HG03342 (cell line): Measurements from ENCODE around the gene ADAD2.
A peak's percentile ranks its signal among the peaks of the same experiment; 100 is the strongest.

Experiments
- ATAC-seq: cut with Tn5 transposase; IDR thresholded peaks from one replicate; pipeline ENCODE4 v1.9.1; 2021; ENCODE audit warnings: mild to moderate bottlenecking, moderate library complexity; ENCODE audit not compliant: unreplicated experiment

Gene ADAD2

GRCh38 chr16:84190731-84191388 is at the start of gene ADAD2:
Gene ADAD2 (plus strand): TSS chr16:84191157. CDS start chr16:84191231, 74 bp downstream.
- ATAC-seq, result no peak

- ATAC-seq, result no peak
Observed at GRCh38 chr16:84143081-84143480, 47.9 kb upstream of the ADAD2 start.

GRCh38 chr16:84143784-84144199 is 47.2 kb upstream of the ADAD2 start:
- ATAC-seq, result no peak

DNA sequence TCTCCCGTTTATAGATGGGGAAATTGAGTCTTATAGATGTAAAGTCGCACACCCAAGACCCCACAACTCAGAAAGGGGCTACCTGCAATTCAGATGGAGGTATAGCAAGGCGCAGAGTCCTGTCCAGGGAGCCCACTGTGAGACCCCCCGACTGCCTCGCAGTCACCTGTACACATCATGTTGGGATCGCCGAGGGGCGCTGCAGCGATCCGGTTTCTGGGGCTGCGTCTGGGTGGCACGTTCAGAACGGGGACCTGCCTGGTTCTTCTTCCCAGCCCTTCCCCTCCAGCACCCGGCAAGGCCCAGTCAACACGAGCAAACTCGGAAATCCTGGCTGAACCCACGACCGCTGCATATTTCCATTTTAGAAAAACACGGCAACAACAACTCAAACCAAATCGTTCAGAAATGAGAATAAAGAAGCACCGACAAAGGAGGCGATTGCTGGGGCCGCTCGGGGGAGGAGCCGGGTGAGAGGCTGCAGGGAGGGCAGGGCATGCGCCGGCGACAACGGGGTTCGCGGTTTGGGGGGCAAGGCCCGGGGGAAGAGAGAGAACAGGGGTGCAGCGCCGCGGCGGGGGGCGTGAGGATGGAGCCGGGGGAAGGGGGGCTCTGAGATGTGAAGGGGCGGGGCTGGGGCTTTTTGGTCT is 46.6 kb upstream of the ADAD2 start:
- no peak for ATAC-seq

- peak; percentile 75 for ATAC-seq
Observed at GRCh38 chr16:84144859-84145639, 45.9 kb upstream of the ADAD2 start, which contains the start of the genes DNAAF1 and HSDL1. Gene DNAAF1 (plus strand): TSS chr16:84145308. CDS start chr16:84145441, 133 bp downstream. Gene HSDL1 (minus strand): TSS chr16:84145177. CDS start chr16:84131321, 13,856 bp downstream.

DNA sequence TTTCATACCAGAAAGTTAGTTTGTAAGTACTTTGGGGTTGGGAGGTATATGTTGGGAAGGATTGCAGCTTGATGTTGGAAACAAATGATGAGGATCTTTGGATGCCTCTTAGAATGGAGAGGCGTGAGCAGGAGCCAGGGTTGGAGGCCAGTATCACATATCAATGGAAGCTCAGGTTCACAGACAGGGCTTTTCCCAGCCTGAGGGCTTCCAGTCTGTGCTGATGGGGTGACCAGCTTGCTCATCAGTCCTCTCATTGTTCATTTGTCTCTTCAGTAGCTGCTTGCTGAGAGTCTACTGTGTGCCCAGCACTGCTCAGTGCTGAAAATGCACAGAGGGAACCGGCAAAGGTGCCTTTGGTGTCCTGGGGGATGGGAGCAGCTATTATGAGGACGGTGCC is 40.0 kb upstream of the ADAD2 start:
- no peak for ATAC-seq

GRCh38 chr16:84153660-84154214 is 37.2 kb upstream of the ADAD2 start:
- ATAC-seq, result no peak

GRCh38 chr16:84155226-84155625 is 35.7 kb upstream of the ADAD2 start:
- ATAC-seq, result no peak

DNA sequence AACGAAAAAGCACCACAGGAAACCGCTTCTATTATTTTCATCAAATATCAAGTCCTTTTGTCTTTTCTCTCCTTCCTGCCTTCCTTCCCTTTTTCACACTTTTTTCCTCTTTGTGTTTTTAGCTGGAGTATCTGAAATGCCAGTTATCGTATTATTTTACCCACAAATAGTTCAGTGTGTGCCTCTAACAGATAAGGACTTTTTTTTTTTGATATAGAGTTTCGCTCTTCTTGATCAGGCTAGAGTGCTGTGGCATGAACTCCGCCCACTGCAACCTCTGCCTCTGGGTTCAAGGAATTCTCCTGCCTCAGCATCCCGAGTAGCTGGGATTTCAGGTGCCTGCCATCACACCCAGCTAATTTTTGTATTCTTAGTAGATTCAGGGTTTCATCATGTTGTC is 35.2 kb upstream of the ADAD2 start:
- ATAC-seq, result no peak

DNA sequence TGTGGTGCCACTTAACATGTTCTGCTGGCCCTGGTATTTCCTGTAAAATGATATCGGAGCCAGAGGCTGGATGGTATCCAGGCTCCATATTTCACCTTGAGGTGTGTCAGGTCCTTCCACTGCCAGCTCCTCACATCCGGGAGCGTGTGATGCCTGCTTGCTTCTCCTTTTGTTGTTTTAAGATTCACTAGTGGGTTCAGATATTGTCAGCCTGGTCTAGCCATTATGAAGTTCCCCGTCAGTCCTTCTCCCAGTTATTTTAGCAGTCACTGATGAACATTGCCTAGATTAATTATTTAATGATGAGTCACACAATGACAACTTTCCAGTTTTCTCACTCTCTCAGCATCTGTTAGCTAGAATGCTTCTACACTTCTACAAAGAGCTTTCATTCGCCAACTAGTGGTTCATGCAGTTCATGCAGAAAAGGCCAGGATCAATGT is 34.6 kb upstream of the ADAD2 start:
- ATAC-seq, result no peak

- ATAC-seq, result no peak
Observed at GRCh38 chr16:84159007-84159406, 31.9 kb upstream of the ADAD2 start.

DNA sequence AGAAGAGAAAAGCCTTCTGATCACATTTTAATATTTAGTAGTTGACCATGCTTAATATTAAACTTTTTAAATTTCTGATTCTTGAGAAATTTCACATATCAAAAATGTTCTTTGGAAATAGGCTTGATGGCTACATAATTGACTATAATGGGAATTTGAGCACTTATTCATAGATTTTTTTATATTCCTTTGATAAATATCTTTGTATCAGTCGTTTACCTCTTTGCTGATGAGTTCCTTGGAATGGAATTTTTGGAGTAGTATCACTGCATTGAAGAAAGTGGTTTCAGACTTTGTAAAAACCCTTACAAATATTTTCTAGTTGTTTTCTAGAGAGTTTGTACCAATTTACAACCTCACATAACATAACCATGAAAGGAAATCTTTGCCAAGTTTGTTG is 31.2 kb upstream of the ADAD2 start:
- no peak for ATAC-seq

GRCh38 chr16:84161037-84161436 is 29.9 kb upstream of the ADAD2 start:
- ATAC-seq, result no peak

- no peak for ATAC-seq
Observed at GRCh38 chr16:84161801-84162200, 29.2 kb upstream of the ADAD2 start.

DNA sequence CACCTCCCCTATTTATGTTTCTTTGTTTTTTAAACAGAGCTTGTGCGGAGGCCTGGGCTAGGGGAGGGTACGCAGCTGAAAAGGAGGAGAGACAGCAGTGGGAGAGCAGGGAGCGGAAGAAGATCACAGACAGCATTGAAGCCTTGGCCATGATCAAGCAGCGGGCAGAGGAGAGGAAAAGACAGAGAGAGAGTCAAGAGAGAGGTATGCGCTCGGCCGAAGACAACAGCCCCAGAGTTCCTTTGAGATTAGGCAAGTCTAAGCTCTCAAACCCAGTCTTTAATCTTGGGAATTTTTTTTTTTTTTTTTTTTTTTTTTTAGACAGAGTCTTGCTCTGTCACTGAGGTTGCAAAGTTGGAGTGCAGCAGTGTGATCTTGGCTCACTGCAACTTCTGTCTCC is 25.2 kb upstream of the ADAD2 start:
- no peak for ATAC-seq

DNA sequence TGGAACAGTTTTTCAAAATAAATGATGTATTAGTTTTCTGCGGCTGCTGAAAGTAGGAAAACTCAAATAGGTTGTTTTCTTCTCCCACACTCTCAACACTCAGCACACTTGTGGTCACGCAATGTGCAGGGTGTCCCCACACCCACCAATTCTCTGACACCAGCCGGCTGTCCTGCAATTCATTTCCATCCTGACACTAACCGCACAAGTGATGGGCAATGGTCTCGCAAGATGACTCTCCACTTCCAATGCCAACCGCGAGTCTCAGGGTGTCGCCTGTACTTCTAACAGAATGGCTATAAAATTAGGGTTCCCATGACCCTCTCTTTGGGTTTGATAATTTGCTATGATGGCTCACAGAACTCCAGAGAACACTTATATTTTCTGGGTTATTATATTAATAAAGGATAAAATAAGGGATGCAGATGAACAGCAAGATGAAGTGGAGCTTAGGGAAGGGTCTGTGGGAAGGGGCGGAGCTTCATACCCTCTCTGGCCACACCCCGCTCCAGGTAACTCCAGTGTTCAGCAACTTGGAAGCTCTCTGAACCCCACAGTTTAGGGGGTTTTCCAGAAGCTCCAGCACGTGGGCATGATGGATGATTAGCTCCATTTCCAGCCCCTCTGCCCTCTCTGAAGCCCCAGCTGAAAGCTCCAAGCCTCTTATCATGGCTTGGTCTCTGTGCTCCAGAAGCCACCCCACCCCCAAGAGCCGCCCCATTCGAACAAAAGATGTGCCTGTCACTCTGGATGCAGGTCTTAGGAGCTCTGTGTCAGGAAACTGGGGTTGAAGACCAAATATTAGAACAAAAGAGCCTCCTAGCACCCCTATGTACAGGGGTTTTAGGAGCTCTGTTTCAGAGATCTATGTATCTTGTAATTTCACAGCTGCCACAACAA is 23.9 kb upstream of the ADAD2 start:
- no peak for ATAC-seq

DNA sequence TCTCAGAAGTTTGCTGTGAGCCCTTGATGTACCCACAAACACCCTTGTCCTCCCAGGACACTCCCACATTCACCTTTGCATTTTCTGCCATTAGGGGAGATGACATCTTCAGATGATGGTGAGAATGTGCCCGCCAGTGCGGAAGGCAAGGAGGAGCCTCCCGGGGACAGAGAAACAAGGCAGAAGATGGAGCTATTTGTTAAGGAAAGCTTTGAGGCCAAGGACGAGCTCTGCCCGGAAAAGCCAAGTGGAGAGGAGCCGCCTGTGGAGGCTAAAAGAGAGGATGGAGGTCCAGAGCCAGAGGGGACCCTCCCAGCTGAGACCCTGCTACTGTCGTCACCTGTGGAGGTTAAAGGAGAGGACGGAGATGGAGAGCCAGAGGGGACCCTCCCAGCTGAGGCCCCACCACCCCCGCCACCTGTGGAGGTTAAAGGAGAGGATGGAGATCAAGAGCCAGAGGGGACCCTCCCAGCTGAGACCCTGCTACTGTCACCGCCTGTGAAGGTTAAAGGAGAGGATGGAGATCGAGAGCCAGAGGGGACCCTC is 21.1 kb upstream of the ADAD2 start:
- ATAC-seq, result no peak

DNA sequence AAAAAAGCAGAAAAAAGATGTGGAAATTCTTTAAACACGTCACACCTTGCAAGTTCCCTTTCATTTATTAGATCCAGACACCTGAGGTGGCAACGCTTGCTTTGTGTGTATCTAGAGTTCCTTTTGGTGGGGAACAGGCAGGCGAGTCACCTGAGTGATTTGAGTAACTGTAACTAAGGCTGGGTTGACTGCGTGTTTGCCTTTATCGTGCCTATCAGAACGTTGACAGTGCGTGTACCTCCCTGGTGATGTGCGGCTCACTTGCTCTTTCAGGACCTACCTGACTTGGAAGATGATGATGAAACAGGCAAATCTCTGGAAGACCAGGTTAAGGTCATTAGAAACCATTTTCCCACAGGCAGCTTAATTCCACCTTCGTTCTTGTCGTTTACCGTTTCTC is 16.6 kb upstream of the ADAD2 start:
- ATAC-seq, result no peak

DNA sequence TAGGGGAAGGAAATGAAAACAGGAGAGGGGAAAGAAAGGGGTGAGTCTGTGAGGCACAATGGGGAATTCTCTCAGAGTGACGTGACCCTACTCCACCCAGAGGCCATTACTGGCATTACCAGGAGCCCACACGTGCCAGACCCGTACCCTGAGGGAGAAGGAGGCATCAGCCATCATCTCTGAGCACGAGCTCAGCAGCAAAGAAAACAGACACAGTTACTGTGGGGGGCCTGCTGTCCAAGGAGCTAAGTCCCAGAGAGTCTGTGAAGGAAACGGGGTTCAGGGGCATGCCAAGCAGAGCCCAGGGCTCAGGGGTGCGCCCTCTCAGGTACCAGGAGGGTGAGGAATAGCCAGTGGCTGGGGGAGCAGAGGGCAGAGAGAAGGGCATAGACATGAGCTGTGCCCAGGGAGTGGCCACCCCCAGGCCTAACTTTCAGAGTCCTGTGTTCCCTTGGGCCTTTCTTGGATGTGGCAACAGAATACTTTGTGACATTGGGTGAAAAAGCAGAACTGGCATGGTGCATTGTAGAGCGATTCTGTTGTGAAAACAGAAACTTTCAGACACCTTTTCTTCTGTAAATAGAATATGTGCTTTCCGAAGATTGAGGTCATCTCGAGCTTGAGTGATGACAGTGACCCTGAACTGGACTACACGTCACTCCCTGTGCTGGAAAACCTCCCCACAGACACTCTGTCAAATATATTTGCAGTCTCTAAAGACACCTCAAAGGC is 15.4 kb upstream of the ADAD2 start:
- ATAC-seq, result peak; percentile 80
